ENCODE measurements around the gene DIDO1. TPM values are rescaled to one million over a fixed set of nuclear protein-coding genes. Genes with fewer than 3 reads are reported as not detected.

Gene DIDO1
- total RNA-seq, 1 donor from 2014 or later, result 37.9 TPM

GRCh38 chr20:62970307-62971210 lies 44.3 kb upstream of the DIDO1 start:
- H3K27me3 ChIP-seq (ENCODE audit: control insufficient read depth, insufficient read depth, low read length), result peaks cover 54% of the 10 kb centered on the region
- no peak for TF ChIP-seq CTCF (IDR thresholded peaks at IDR 0.05; ENCODE audit: insufficient read depth, low read length, poor library complexity, severe bottlenecking)
- no peak for DNase-seq (ENCODE audit: low read depth)

GRCh38 chr20:62969939-62970306 lies 43.6 kb upstream of the DIDO1 start:
- Histone ChIP-seq H3K36me3 (ENCODE audit: control insufficient read depth, insufficient read depth, low read length) (no peaks in the 10 kb centered on the region), H3K4me3 (ENCODE audit: low read depth, low read length) (no peak overlapping the region), H3K27me3 (ENCODE audit: control insufficient read depth, insufficient read depth, low read length) (peaks cover 48% of the 10 kb centered on the region)
- no peak for TF ChIP-seq CTCF (IDR thresholded peaks at IDR 0.05; ENCODE audit: insufficient read depth, low read length, poor library complexity, severe bottlenecking)
- no peak for DNase-seq (ENCODE audit: low read depth)

More at GRCh38 chr20:62970307-62971210, 44.3 kb upstream of the DIDO1 start:
- H3K36me3 ChIP-seq (ENCODE audit: control insufficient read depth, insufficient read depth, low read length), result no peaks in the 10 kb centered on the region
- H3K4me3 ChIP-seq (ENCODE audit: low read depth, low read length), result no peak overlapping the region

DNA sequence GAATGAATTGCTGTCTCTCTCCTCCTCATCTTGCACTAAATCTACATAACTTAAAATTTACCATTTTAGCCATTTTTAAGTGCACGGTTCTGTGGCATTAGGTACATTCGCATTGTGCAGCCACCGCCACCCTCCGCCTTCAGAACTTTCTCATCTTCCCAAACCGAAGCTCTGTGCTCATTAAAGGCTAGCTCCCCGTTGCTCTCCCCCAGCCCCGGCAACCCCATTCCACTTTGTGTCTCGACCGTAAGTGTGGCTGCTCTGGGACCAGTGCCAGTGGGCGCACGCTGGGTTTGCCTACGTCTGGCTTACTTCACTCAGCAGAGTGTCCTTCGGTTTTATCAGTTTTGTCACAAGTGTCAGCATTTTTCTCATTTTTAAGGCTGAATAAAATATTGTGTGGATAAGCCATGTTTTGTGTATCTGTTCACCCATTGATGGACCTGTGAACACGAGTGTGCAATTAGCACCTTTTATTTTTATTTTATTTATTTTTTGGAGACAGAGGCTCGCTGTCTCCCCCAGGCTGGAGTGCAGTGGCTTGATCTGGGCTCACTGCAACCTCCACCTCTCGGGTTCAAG lies 43.0 kb upstream of the DIDO1 start:
- Histone ChIP-seq H3K36me3 (ENCODE audit: control insufficient read depth, insufficient read depth, low read length) (no peaks in the 10 kb centered on the region), H3K27me3 (ENCODE audit: control insufficient read depth, insufficient read depth, low read length) (peaks cover 42% of the 10 kb centered on the region), H3K4me3 (ENCODE audit: low read depth, low read length) (no peak overlapping the region)
- DNase-seq (ENCODE audit: low read depth), result no peak
- no peak for TF ChIP-seq CTCF (IDR thresholded peaks at IDR 0.05; ENCODE audit: insufficient read depth, low read length, poor library complexity, severe bottlenecking)

DNA sequence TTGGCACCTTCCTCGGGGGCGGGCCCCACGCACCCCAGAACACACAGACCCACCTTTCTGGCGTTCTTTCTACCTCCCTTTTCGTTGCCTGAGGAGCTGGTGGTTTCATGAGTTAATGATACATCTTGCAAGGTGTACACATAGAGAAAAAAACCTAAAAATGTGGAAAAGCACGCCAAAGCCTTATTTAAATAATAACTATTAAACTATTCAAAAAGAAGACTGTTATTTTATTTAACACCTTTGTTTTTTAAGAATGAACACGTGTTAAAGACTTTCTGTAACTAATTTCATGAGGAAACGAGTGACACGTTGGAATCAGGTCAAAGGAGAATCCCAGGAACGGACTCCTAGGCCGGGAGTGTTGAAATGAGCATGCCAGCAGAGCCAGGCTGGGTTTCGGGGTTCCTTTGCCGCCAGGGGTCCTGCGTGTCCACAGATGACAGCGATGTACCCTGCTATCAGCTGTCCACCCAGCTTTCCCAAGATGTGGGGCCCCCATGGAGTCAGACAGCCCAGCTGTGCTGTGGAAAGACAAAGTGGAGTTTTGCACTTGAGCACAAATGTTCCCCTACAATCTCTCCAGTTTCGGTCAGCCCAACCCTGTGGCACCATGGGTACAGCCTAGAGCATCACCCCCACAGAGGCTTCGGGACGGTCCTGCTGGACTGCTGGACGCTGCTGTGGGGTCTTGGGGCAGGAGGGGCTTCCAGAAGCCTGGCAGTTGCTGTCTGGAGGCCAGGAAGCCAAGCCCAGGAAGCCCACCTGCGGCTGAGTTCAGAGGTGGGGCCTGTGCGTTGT lies 42.3 kb upstream of the DIDO1 start:
- no peak overlapping the region for H3K4me3 ChIP-seq (ENCODE audit: low read depth, low read length)

More for the DNA sequence above, 42.3 kb upstream of the DIDO1 start:
- peaks cover 36% of the 10 kb centered on the region for H3K27me3 ChIP-seq (ENCODE audit: control insufficient read depth, insufficient read depth, low read length)
- no peak for DNase-seq (ENCODE audit: low read depth)
- TF ChIP-seq CTCF (IDR thresholded peaks at IDR 0.05; ENCODE audit: insufficient read depth, low read length, poor library complexity, severe bottlenecking), result no peak
- no peaks in the 10 kb centered on the region for H3K36me3 ChIP-seq (ENCODE audit: control insufficient read depth, insufficient read depth, low read length)

Data from kidney epithelial cell (primary cell).